SU-DHL-6 (cell line): ENCODE data around the gene DPT.

Experiments
- H2AFZ ChIP-seq: fragments of 200-600 bp; sonication (generic); 2 replicates; pipeline ENCODE4 v1.6.1; 2014; ENCODE audit warnings: low read depth, mild to moderate bottlenecking, moderate library complexity, mixed read lengths, antibody characterized with exemption, low read length; ENCODE audit not compliant: severe bottlenecking
- H3F3A ChIP-seq: fragments of 200-600 bp; shearing (Covaris generic); 2 replicates; pipeline ENCODE4 v1.6.0; 2016; ENCODE audit warnings: antibody characterized with exemption, mild to moderate bottlenecking; ENCODE audit not compliant: insufficient read depth
- H3K27ac ChIP-seq: fragments of 200-600 bp; sonication (generic); 2 replicates; pipeline ENCODE4 v1.5.1; 2016; ENCODE audit warnings: low read depth, mild to moderate bottlenecking, low read length, moderate library complexity, mixed read lengths
- H3K27me3 ChIP-seq: fragments of 200-600 bp; sonication (generic), shearing (Covaris generic); 2 replicates; pipeline ENCODE4 v1.6.0; 2014; ENCODE audit warnings: mild to moderate bottlenecking, low read length
- H3K36me3 ChIP-seq: fragments of 200-600 bp; sonication (generic); 2 replicates; pipeline ENCODE4 v1.6.1; 2014; ENCODE audit warnings: mild to moderate bottlenecking, low read length, mixed read lengths
- H3K4me2 ChIP-seq: fragments of 300-600, 200-600 bp; shearing (Covaris generic), sonication (generic); 2 replicates; pipeline ENCODE4 v1.6.0; 2014; ENCODE audit warnings: low read length, low read depth, mild to moderate bottlenecking; ENCODE audit not compliant: poor library complexity, severe bottlenecking
- H3K4me3 ChIP-seq: fragments of 200-600 bp; sonication (generic); 2 replicates; pipeline ENCODE4 v1.5.1; 2014; ENCODE audit warnings: antibody characterized with exemption, low read length, mild to moderate bottlenecking, mixed read lengths; ENCODE audit not compliant: insufficient read depth, poor library complexity, severe bottlenecking
- H3K79me2 ChIP-seq: fragments of 200-600 bp; sonication (generic); 2 replicates; pipeline ENCODE4 v1.6.1; 2014; ENCODE audit warnings: mild to moderate bottlenecking, low read length, moderate library complexity; ENCODE audit not compliant: insufficient read depth
- H3K9ac ChIP-seq: fragments of 200-600 bp; sonication (generic); 2 replicates; pipeline ENCODE4 v1.7.0; 2014; ENCODE audit warnings: mild to moderate bottlenecking, low read length
- H3K9me2 ChIP-seq: fragments of 200-600 bp; sonication (generic); replicated peaks from 2 replicates; pipeline ENCODE4 v1.6.1; 2014; ENCODE audit warnings: low read length; ENCODE audit not compliant: insufficient read depth
- H3K9me3 ChIP-seq: fragments of 200-600 bp; sonication (generic); 2 replicates; pipeline ENCODE4 v1.6.1; 2014; ENCODE audit warnings: low read length, mixed read lengths; ENCODE audit not compliant: insufficient read depth
- H4K20me1 ChIP-seq: fragments of 200-600 bp; sonication (generic); 2 replicates; pipeline ENCODE4 v1.6.1; 2014; ENCODE audit warnings: low read depth, mild to moderate bottlenecking, antibody characterized with exemption, low read length, moderate library complexity, mixed read lengths
- CTCF ChIP-seq: fragments of 200-600 bp; sonication (generic); IDR thresholded peaks from one replicate; pipeline ENCODE4 v1.5.1; 2017; ENCODE audit warnings: antibody characterized with exemption, mild to moderate bottlenecking, low read length, moderate library complexity; ENCODE audit not compliant: insufficient read depth, poor library complexity, severe bottlenecking
- EZH2phosphoT487 ChIP-seq: fragments of 200-600 bp; sonication (generic), shearing (Covaris generic); conservative IDR thresholded peaks from 2 replicates; pipeline ENCODE4 v1.6.1; 2018; ENCODE audit warnings: mild to moderate bottlenecking, antibody characterized with exemption, low read length, moderate library complexity, mixed read lengths

Gene DPT

GRCh38 chr1:168692472-168692871, 36.5 kb downstream of the DPT start:
- Histone ChIP-seq H2AFZ (no peak overlapping the region), H3K79me2 (no peaks in the 10 kb centered on the region), H4K20me1 (no peaks in the 10 kb centered on the region), H3K9me3 (no peaks in the 10 kb centered on the region), H3K27ac (no peak overlapping the region), H3F3A (no peaks in the 10 kb centered on the region), H3K27me3 (no peaks in the 10 kb centered on the region), H3K9me2 (no peaks in the 10 kb centered on the region), H3K9ac (no peak overlapping the region), H3K4me2 (no peak overlapping the region), H3K36me3 (no peaks in the 10 kb centered on the region), H3K4me3 (no peak overlapping the region)
- no peak for TF ChIP-seq EZH2phosphoT487
- TF ChIP-seq CTCF = no peak

- no peak for TF ChIP-seq EZH2phosphoT487
- no peak overlapping the region for H2AFZ ChIP-seq
- H3K36me3 ChIP-seq = no peaks in the 10 kb centered on the region
- H3K4me2 ChIP-seq = no peak overlapping the region
- no peaks in the 10 kb centered on the region for H3K79me2 ChIP-seq
- no peaks in the 10 kb centered on the region for H3K9me3 ChIP-seq
- no peaks in the 10 kb centered on the region for H3K9me2 ChIP-seq
- H3K4me3 ChIP-seq = no peak overlapping the region
- no peak overlapping the region for H3K9ac ChIP-seq
- no peaks in the 10 kb centered on the region for H3F3A ChIP-seq
- H4K20me1 ChIP-seq = no peaks in the 10 kb centered on the region
- H3K27ac ChIP-seq = no peak overlapping the region
- no peaks in the 10 kb centered on the region for H3K27me3 ChIP-seq
These were observed 37.5 kb downstream of the DPT start for GRCh38 chr1:168691541-168691940.

- no peak overlapping the region for H3K9ac ChIP-seq
- H3K36me3 ChIP-seq = no peaks in the 10 kb centered on the region
- no peaks in the 10 kb centered on the region for H3K9me3 ChIP-seq
- H3K79me2 ChIP-seq = no peaks in the 10 kb centered on the region
- no peaks in the 10 kb centered on the region for H4K20me1 ChIP-seq
- no peaks in the 10 kb centered on the region for H3K27me3 ChIP-seq
- no peak overlapping the region for H3K4me3 ChIP-seq
- no peak overlapping the region for H2AFZ ChIP-seq
- H3K4me2 ChIP-seq = no peak overlapping the region
- TF ChIP-seq EZH2phosphoT487 (no peak), CTCF (no peak)
- no peaks in the 10 kb centered on the region for H3K9me2 ChIP-seq
- no peak overlapping the region for H3K27ac ChIP-seq
- no peaks in the 10 kb centered on the region for H3F3A ChIP-seq
These were observed 39.0 kb downstream of the DPT start for GRCh38 chr1:168689726-168690602.

GRCh38 chr1:168689327-168689657, 39.7 kb downstream of the DPT start:
- Histone ChIP-seq H4K20me1 (no peaks in the 10 kb centered on the region), H3K79me2 (no peaks in the 10 kb centered on the region), H3K27ac (no peak overlapping the region), H3K9ac (no peak overlapping the region), H3F3A (no peaks in the 10 kb centered on the region), H3K9me2 (no peaks in the 10 kb centered on the region), H3K36me3 (no peaks in the 10 kb centered on the region), H3K4me3 (no peak overlapping the region), H3K4me2 (no peak overlapping the region), H2AFZ (no peak overlapping the region), H3K9me3 (no peaks in the 10 kb centered on the region), H3K27me3 (no peaks in the 10 kb centered on the region)
- TF ChIP-seq CTCF (no peak), EZH2phosphoT487 (no peak)
